CD14-positive monocyte (primary cell): Measurements from ENCODE around the gene LRRC58. TPM values are rescaled to one million over a fixed set of nuclear protein-coding genes. Genes with fewer than 3 reads are reported as not detected.

Experiments used
- DNase-seq, 3 donors: peaks; one replicate each; pipeline ENCODE4 v3.0.0-alpha.2; 2011 to 2022
- H2AFZ ChIP-seq: 2 replicates; pipeline ENCODE4 v1.6.0; 2012; ENCODE audit warnings: mild to moderate bottlenecking, low read depth, low read length, inconsistent platforms; ENCODE audit not compliant: insufficient read depth, poor library complexity, severe bottlenecking
- H3K27ac ChIP-seq, 2 donors: 1 replicate in 1 of 2; 2 replicates in 1 of 2; pipeline ENCODE4 v1.5.1; 2012 to 2013; ENCODE audit warnings: low read length in 2 of 2, control low read depth in 1 of 2, inconsistent platforms in 1 of 2, low read depth in 1 of 2, mild to moderate bottlenecking in 1 of 2
- H3K27me3 ChIP-seq, 2 donors: one replicate each; pipeline versions ENCODE4 v1.6.0 to v1.6.1; 2011 to 2013; ENCODE audit warnings: low read length in 2 of 2; ENCODE audit not compliant: control insufficient read depth in 2 of 2, insufficient read depth in 2 of 2
- H3K36me3 ChIP-seq, 2 donors: replicated peaks in 1 of 2; 1 replicate in 1 of 2; 2 replicates in 1 of 2; pipeline versions ENCODE4 v1.5.1 to v1.6.1; 2012 to 2013; ENCODE audit warnings: low read length in 2 of 2, control low read depth in 1 of 2, inconsistent platforms in 1 of 2, mild to moderate bottlenecking in 1 of 2; ENCODE audit not compliant: insufficient read depth in 2 of 2, control insufficient read depth in 1 of 2
- H3K4me1 ChIP-seq, 2 donors: 1 replicate in 1 of 2; 2 replicates in 1 of 2; pipeline versions ENCODE4 v1.5.1 to v1.6.1; 2012 to 2013; ENCODE audit warnings: low read length in 2 of 2, control low read depth in 1 of 2, inconsistent platforms in 1 of 2, mild to moderate bottlenecking in 1 of 2, moderate library complexity in 1 of 2; ENCODE audit not compliant: insufficient read depth in 2 of 2, control insufficient read depth in 1 of 2
- H3K4me2 ChIP-seq: replicated peaks from 2 replicates; pipeline ENCODE3; 2012; ENCODE audit warnings: low read length, moderate library complexity, mild to moderate bottlenecking; ENCODE audit not compliant: poor library complexity, severe bottlenecking; ENCODE audit errors: extremely low read depth
- H3K4me3 ChIP-seq, 3 experiments: fragments of 200-600 bp in 1 of 3; sonication (generic) in 1 of 3; replicated peaks in 1 of 3; 1 replicate in 2 of 3; 2 replicates in 1 of 3; pipeline ENCODE4 v1.5.1; 2011 to 2013; ENCODE audit warnings: low read length in 3 of 3, mild to moderate bottlenecking in 3 of 3, control low read depth in 2 of 3, low read depth in 2 of 3, inconsistent platforms in 1 of 3, moderate library complexity in 1 of 3
- H3K79me2 ChIP-seq: 2 replicates; pipeline ENCODE4 v1.6.0; 2012; ENCODE audit warnings: mild to moderate bottlenecking, control low read depth, inconsistent platforms, low read length, moderate library complexity; ENCODE audit not compliant: insufficient read depth
- H3K9ac ChIP-seq: 2 replicates; pipeline ENCODE4 v1.6.0; 2017; ENCODE audit warnings: low read length, mild to moderate bottlenecking; ENCODE audit not compliant: insufficient read depth, poor library complexity, severe bottlenecking
- H3K9me3 ChIP-seq, 2 donors: replicated peaks in 1 of 2; 1 replicate in 1 of 2; 2 replicates in 1 of 2; pipeline versions ENCODE4 v1.5.1 to v1.6.1; 2012 to 2013; ENCODE audit warnings: low read length in 2 of 2, control low read depth in 1 of 2; ENCODE audit not compliant: control insufficient read depth in 1 of 2, insufficient read depth in 1 of 2
- H4K20me1 ChIP-seq: 2 replicates; pipeline ENCODE4 v1.6.0; 2012; ENCODE audit warnings: mild to moderate bottlenecking, low read length, control low read depth, moderate library complexity; ENCODE audit not compliant: insufficient read depth
- H3K27ac Mint-ChIP-seq, 7 donors: one replicate each; pipeline ENCODE4 v1.8.0; 2020; ENCODE audit warnings: mild to moderate bottlenecking in 7 of 7, mixed read lengths in 7 of 7, moderate library complexity in 6 of 7, inconsistent platforms in 2 of 7
- H3K27me3 Mint-ChIP-seq, 3 donors: one replicate each; pipeline ENCODE4 v1.8.0; 2021 to 2022; ENCODE audit warnings: low read depth in 3 of 3, mild to moderate bottlenecking in 3 of 3, mixed read lengths in 3 of 3, moderate library complexity in 3 of 3, inconsistent platforms in 1 of 3
- H3K36me3 Mint-ChIP-seq, 2 donors: one replicate each; pipeline ENCODE4 v1.8.0; 2020; ENCODE audit warnings: mixed read lengths in 2 of 2, inconsistent platforms in 1 of 2, mild to moderate bottlenecking in 1 of 2
- H3K4me1 Mint-ChIP-seq: one replicate; pipeline ENCODE4 v1.8.0; 2020; ENCODE audit warnings: mild to moderate bottlenecking, mixed read lengths
- H3K4me3 Mint-ChIP-seq, 2 donors: one replicate each; pipeline ENCODE4 v1.8.0; 2020; ENCODE audit warnings: mild to moderate bottlenecking in 2 of 2, mixed read lengths in 2 of 2, moderate library complexity in 1 of 2
- H3K9me3 Mint-ChIP-seq, 7 donors: one replicate each; pipeline ENCODE4 v1.8.0; 2020 to 2022; ENCODE audit warnings: mixed read lengths in 7 of 7, mild to moderate bottlenecking in 6 of 7, moderate library complexity in 6 of 7, inconsistent platforms in 2 of 7
- CTCF ChIP-seq: fragments of 200-600 bp; IDR thresholded peaks from one replicate; pipeline ENCODE4 v1.8.0; 2022; ENCODE audit warnings: antibody characterized with exemption, mild to moderate bottlenecking
- WGBS: methylation state at CpG from one replicate; pipeline ENCODE4 v1.1.5; 2013; ENCODE audit warnings: missing lambda C conversion rate; ENCODE audit not compliant: insufficient coverage; 5-methylcytosine and 5-hydroxymethylcytosine counted together
- intact Hi-C, 2 donors: fragments of 100-400 bp; cut with micrococcal nuclease; formaldehyde crosslinking; loops; one replicate each; pipeline versions ENCODE4 v1.15.0 to v1.15.1; 2023
- polyA plus RNA-seq, 3 donors: library from polyadenylated mRNA; depleted of rRNA in 1 of 3; unstranded in 2 of 3; stranded (reverse) in 1 of 3; fragments of 300-500 nt in 2 of 3; fragments of >200 nt in 1 of 3; fragmentation: Illumina TruSeq in 2 of 3; gene quantifications; 1 replicate in 2 of 3; 2 replicates in 1 of 3; pipeline ENCODE4 v1.2.3, GENCODE V29; 2012 to 2021

The LRRC58 gene
- polyA plus RNA-seq, 3 donors = 6.5 to 12.4 (median 8.3) TPM

GRCh38 chr3:120300971-120301370 lies 48.2 kb downstream of the LRRC58 start:
- DNase-seq = no peak
- Histone ChIP-seq H3K9me3 (no peaks in the 10 kb centered on the region), H3K4me3 (no peak overlapping the region), H3K27me3 (no peaks in the 10 kb centered on the region), H3K9ac (no peak overlapping the region), H4K20me1 (no peaks in the 10 kb centered on the region), H3K4me1 (no peaks in the 10 kb centered on the region), H2AFZ (no peak overlapping the region), H3K27ac (no peak overlapping the region), H3K79me2 (no peaks in the 10 kb centered on the region), H3K36me3 (no peaks in the 10 kb centered on the region), H3K4me2 (no peak overlapping the region)
- intact Hi-C loops = no loop called here
- no peaks in the 10 kb centered on the region for H3K36me3 Mint-ChIP-seq
- H3K4me3 Mint-ChIP-seq = no peak overlapping the region
- H3K9me3 Mint-ChIP-seq = peaks cover 0 to 8% (median 3%) of the 10 kb centered on the region in 7 donors
- peaks cover 0 to 6% (median 0%) of the 10 kb centered on the region in 3 donors for H3K27me3 Mint-ChIP-seq
- WGBS = no CpG with 5 or more reads among the region's 3 CpGs
- TF ChIP-seq CTCF = no peak
- H3K27ac Mint-ChIP-seq = no peak overlapping the region
- no peaks in the 10 kb centered on the region for H3K4me1 Mint-ChIP-seq

- peaks cover 0 to 2% (median 0%) of the 10 kb centered on the region in 3 donors for H3K27me3 Mint-ChIP-seq
- H3K27ac ChIP-seq = no peak overlapping the region
- TF ChIP-seq CTCF = no peak
- no peak overlapping the region for H3K4me3 Mint-ChIP-seq
- no peaks in the 10 kb centered on the region for H3K4me1 Mint-ChIP-seq
- H3K9me3 ChIP-seq = no peaks in the 10 kb centered on the region
- no peak overlapping the region for H3K4me2 ChIP-seq
- H3K79me2 ChIP-seq = no peaks in the 10 kb centered on the region
- intact Hi-C loops = no loop called here
- H3K27me3 ChIP-seq = no peaks in the 10 kb centered on the region
- DNase-seq = no peak
- no peaks in the 10 kb centered on the region for H4K20me1 ChIP-seq
- no peak overlapping the region for H3K9ac ChIP-seq
- no peaks in the 10 kb centered on the region for H3K36me3 ChIP-seq
- no peaks in the 10 kb centered on the region for H3K4me1 ChIP-seq
- no peak overlapping the region for H3K27ac Mint-ChIP-seq
- no peak overlapping the region for H2AFZ ChIP-seq
- no peaks in the 10 kb centered on the region for H3K36me3 Mint-ChIP-seq
- no peak overlapping the region for H3K4me3 ChIP-seq
- peaks cover 0 to 2% (median 0%) of the 10 kb centered on the region in 7 donors for H3K9me3 Mint-ChIP-seq
Measured at GRCh38 chr3:120299403-120299802, 49.8 kb downstream of the LRRC58 start.
